SIG-M5 (cell line): ENCODE data around the gene SERGEF.
"Not testable (repeated sequence)": the region's sequence is repeated elsewhere in the genome, so short reads cannot be mapped to it uniquely, and the experiment has no call there.

Experiments
- DNase-seq: peaks from one replicate; lab custom pipeline; 2025; lab: John Stamatoyannopoulos, UW

SERGEF gene

GRCh38 chr11:17906436-17906835, 106.4 kb downstream of the SERGEF start:
- DNase-seq: no peak

GRCh38 chr11:17905477-17905876, 107.4 kb downstream of the SERGEF start:
- no peak for DNase-seq

- DNase-seq: no peak
Measured at GRCh38 chr11:17901481-17901880, 111.4 kb downstream of the SERGEF start.

- no peak for DNase-seq
Measured at GRCh38 chr11:17898782-17899181, 114.1 kb downstream of the SERGEF start.

- DNase-seq: no peak
Measured at GRCh38 chr11:17898071-17898470, 114.8 kb downstream of the SERGEF start.

DNA sequence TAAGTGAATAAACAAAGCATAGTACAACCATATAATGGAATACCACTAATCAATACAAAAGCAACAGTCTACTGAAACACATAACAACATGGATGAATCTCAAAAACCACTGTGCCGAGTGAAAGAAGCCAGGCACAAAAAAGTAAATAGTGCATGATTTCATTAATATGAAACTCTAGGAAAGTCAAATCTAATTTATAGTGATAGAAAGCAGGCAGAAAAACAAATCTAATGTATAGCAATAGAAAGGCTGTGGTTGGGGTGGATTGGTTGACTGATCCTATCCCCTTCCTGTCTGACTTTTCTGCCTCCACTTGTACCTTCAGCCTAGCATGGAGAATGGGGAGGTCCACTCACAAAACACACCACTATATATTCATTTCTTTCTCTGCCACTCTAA, 115.4 kb downstream of the SERGEF start:
- DNase-seq: no peak

- not testable (repeated sequence) for DNase-seq
Measured at GRCh38 chr11:17896496-17897151, 116.2 kb downstream of the SERGEF start.

DNA sequence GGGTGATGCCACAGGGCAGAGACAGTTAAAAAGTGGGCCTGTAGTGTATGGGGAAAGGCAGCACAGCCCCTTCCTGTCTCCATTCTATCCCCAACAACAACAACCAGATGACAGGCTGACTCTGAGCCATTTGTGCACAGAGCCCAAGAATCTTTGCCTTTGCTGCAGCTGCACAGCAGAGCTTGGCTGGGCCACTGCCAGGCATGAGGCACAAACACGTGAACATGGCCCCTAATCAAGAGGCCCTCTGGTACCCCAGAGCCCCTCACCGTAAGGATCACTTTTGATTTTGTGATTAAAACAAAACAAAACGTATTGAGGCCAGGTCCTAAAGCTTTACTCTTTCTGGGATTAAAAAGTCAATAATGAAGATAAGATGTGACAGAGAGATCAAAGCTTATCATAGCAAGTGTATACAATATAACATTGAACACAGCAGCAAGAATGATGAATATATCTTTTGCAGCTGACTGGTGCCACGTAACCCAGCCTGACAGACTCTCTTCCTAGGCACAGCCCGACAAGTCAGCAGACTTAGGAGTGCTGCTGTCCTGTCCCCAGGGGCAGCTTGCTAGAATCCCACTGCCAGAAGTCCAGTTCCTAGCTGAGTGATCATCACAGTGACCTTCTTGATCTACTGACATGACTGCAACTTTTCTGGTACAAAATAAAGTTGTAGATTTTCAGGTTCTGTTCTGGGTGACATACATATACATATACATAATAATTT, 117.8 kb downstream of the SERGEF start:
- no peak for DNase-seq

DNA sequence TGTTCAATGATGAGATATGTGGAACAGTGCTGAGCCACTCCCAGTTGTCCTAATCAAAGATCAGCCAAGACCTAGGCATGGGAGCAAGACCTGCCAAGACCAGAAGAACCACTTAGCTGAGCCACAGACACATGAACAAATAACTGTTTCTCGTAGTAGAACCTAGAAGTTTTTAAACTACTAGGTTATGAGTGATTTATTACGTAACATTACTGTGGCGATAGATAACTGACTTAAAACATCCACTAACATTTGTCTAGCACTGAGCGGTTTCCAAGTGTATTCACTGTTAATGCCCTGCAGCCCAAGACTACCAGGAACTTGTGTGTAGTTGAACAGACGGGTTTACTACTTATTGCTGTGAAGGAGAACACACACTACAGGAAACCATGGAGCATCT, 120.4 kb downstream of the SERGEF start:
- DNase-seq: no peak

DNA sequence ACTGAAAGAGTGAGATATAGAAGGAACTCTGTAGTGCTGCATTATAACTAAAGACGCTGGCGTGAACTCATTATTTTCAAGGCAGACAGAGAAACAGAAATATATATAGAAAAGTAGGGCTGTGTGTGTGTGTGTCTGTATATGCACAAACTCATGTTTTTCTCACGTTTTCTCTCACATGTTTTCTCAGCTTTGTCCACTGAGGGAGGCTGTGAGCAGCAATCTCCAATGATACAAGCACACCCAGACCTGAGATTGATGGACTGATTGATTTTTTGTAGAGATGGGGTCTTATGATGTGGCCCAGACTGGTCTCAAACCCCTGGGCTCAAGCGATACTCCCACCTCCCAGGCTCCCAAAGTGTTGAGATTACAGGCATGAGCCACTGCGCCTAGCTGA, 122.5 kb downstream of the SERGEF start:
- DNase-seq: no peak

DNA sequence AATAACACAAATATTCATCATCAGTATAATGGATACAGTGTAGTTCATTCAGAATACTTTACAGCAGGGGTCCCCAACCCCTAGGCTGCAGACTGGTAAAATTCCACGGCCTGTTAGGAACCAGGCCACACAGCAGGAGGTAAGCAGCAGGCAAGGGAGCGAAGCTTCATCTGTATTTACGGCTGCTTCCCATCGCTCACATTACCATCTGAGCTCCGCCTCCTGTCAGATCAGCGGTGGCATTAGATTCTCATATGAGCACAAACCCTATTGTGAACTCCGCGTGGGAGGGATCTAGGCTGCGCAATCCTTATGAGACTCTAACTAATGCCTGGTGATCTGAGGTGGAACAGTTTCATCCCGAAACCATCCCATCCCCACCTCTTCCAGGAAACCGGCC, 125.1 kb downstream of the SERGEF start:
- DNase-seq: no peak

DNA sequence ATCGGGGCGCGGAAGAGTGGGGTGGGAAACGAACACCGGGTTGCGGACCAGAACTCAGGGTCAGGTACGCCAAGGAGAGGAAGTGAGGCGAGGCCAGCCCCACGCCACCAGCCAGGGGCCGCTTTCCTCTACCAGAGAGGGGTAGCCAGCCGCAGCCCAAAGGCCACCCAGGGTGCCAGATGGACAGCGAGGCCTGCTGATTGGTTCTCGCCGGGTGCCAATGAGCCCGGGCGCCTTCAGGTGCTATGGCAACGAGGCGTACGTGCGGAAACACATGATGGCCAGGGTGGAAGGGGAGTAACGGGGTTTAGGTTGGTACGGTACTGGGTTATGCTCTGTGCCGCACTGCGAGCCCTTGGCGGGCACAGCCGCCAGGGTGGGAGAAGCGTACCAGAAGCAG, 128.9 kb downstream of the SERGEF start:
- DNase-seq: no peak

- DNase-seq: no peak
Measured at GRCh38 chr11:17883057-17883456, 129.8 kb downstream of the SERGEF start.

DNA sequence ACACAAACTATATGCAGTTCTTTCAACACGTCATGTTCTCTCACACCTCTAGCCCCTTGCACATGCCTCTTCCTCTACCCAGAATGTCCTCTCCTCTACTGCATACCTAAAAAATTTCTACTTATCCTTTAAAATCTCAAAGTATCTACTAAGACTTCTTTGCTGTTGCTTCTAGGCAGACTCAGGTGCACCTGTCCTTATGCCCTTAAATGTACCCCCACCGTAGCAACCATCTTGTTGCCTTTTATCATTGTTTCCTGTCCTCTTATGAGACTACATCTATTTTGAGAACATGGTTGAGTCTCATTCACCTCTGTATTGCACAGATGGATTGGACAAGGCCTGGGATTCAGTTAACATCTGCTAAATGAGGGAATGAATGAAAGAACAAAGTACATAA, 134.1 kb downstream of the SERGEF start:
- DNase-seq: no peak

- DNase-seq: no peak
Measured at GRCh38 chr11:17877886-17878285, 135.0 kb downstream of the SERGEF start.

DNA sequence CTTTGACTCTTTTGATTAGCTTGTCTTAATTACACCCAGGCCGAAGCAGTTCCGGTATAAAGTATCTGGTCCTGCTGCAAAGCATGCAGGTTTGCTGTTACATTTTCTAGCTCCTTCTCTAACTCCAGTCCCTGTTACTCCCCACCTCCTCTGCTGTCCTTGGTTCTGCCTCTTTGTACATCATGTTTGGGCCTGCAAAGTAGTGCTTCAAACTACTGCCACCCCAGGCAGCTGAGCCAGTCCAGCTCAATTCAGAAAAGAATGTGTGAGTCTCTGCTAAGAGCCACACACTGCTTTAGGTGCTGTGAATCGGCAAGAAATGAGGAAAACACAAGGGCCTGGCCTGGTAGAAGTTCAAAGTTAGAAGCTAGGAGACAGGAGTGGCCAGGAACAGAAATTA, 136.0 kb downstream of the SERGEF start:
- no peak for DNase-seq

DNA sequence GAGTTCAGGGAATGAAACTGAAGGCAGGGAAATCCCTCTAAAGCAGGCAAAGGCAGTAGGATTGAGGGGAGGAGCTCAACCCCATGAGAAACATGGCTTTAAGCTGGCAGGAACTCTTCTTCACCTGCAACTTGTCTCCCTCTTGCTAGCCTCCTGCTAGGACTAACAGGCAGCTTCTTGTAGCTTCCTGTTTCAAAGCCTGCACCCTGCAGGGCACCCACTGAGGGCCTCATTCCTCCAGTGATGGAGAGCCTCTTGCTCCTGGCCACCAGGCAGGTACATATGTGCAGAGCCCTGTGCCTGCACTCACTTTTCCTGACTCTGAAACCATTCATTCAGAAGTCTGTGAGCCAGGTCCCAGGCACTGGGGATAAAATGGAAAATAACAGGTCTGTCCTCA, 137.0 kb downstream of the SERGEF start:
- no peak for DNase-seq

DNA sequence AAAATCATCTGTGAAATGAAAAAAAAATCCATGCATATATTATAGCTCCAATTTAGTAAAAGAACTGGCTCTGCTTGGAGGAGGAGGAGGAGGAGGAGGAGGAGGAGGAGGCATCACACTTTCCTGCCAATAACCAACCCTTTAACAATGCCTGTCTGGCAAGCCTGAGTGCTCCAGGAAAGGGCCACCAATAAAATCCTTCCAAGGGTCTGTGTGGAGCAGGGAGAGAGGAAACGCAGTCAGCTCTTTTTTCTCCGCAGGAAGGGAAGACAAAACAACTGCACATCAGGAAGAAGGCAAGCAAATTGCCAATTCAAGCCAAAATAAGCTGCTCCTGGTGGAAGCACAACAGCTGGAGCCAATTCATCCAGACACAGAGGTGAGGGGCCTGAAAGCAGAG, 139.3 kb downstream of the SERGEF start:
- no peak for DNase-seq

- not testable (repeated sequence) for DNase-seq
Measured at GRCh38 chr11:17868398-17868797, 144.4 kb downstream of the SERGEF start.

DNA sequence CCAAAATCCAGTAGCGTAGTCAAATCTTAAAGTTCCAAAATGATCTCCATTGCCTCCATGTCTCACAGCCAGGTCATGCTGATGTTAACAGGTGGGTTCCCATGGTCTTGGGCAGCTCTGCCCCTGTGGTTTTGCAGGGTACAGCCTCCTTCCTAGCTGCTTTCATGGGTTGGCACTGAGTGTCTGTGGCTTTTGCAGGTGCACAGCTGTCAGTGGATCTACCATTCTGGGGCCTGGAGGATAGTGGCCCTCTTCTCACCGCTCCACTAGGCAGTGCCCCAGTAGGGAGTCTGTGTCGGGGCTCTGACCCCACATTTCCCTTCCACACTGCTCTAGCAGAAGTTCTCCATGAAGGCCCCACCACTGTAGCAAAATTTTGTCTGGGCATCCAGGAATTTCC, 145.5 kb downstream of the SERGEF start:
- no peak for DNase-seq

GRCh38 chr11:17865765-17866428, 146.9 kb downstream of the SERGEF start:
- no peak for DNase-seq

DNA sequence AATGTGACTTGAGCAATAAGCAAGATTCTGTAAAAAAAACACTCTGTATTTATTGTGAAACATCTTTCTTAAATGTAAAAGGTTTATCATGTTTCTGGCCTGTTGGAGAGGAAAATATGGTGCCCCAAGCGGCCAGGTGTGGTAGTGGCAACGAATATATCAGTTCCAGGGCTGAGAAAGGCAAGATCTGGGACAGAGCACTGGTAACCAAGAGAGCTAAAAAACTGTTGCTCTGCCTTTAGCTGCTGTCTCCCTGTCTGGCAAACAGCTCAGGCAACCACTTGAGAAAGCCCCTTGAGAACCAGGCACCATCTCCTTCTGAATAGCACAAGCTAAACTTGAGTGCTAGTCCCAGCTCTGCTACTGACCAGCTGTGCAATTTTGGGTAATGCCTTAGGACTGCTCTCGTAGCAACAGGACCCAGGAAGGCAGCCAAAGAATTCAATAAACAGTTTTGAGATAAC, 148.3 kb downstream of the SERGEF start:
- DNase-seq: no peak

- no peak for DNase-seq
Measured at GRCh38 chr11:17861036-17861755, 151.7 kb downstream of the SERGEF start.
